ENCODE data around the gene PIK3C2B.
A peak's percentile ranks its signal among the peaks of the same experiment; 100 is the strongest.

Gene PIK3C2B

GRCh38 chr1:204456826-204457442 lies 37.7 kb downstream of the PIK3C2B start:
- DNase-seq = no peak

GRCh38 chr1:204455831-204456145 lies 38.8 kb downstream of the PIK3C2B start:
- no peak for DNase-seq

GRCh38 chr1:204455063-204455830 lies 39.4 kb downstream of the PIK3C2B start:
- DNase-seq = no peak

GRCh38 chr1:204454476-204454875 lies 40.1 kb downstream of the PIK3C2B start:
- no peak for DNase-seq

GRCh38 chr1:204453141-204453772 lies 41.3 kb downstream of the PIK3C2B start:
- DNase-seq = no peak

DNA sequence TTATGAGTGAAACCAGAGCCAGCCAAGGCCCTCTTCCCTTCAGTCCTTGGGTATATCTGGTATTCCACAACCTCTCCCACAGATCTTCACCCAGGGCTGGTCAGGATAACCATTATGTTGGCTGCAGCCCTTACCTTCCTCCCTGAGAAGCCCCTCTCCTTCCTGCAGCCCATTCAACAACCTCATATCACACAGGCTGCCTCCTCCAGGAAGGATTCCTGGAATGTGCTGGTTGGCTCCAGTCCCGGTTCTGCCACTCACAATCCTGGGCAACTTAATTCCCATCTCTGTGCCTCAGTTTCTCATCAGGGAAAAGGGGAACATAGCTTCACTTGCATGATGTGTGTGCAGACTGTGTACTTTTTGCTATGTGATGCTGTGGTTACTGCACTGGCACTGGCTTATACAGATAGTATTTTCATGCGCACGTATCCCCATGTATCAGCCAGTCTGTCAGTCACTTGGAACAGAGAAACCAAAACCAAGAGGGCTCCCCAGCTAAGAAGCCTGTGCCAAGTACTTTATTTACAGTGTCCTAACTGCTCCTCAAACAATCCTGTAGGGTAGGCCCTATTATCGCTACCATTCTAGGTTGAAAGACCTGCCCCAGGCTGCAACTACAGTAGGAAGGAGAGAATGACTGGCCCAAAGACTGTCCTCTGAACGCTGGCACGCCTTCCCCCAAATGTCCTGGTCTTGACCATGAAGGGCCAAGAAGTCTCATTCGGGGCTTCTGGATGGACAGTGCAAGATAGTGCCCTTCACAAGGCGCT lies 43.1 kb downstream of the PIK3C2B start:
- no peak for DNase-seq

- no peak for DNase-seq
These were observed 43.9 kb downstream of the PIK3C2B start for GRCh38 chr1:204450461-204451257.

DNA sequence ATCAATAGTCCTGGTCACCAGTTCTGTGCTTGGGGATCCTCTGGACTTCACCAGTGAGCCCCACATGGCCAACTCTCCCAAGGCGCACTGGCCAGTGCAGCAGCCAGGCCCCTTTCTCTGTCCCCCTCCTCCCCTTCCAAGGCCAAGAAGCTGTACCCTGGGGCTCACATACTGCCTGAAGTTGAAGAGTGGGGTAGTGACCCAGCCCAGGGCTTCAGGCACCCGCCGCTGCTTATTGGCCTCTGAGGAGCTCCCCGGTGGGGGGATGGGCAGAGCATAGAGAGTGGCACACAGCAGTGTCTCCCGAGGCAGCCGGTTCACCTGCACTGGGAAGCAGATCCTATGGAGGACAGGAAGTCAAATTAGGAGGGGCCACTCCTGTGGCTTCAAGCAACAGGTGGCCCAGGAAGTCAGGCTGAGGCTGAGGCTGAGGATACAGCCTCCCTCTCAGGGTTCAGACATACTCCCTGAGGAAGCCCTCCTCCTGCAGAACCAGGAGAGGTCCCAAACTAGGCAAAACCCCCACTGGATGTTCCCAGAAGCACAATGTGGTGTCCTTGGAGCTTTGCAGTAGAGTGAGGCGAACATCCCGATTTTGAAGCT lies 44.8 kb downstream of the PIK3C2B start:
- DNase-seq = no peak

- no peak for DNase-seq
These were observed 45.5 kb downstream of the PIK3C2B start for GRCh38 chr1:204448991-204449677.

DNA sequence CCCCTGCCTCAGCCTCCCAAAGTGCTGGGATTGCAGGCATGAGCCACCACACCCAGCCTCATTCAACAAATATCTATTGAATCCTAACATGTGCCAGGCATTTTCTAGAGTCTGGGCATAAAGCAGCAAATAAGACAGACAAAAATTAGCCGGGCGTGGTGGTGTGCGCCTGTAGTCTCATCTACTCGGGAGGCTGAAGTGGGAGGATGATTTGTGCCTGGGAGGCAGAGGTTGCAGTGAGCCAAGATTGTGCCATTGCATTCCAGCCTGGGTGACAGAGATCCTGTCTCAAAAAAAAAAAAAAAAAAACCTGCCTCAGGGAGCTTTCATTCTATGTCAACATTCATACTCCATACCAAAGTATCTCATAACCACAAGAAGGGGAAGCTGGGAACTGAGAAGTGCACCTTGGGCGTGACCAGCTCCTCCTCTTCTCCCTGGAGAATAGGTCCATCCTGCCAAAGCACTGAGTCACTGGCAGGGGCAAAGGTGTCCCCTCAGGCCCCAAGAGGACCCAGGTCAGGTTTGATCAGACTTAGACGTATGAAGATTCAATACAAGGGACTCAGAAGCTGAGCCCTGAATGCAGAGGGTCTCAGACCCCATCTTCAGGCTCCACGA lies 46.2 kb downstream of the PIK3C2B start:
- no peak for DNase-seq

GRCh38 chr1:204447736-204448135 lies 46.9 kb downstream of the PIK3C2B start:
- DNase-seq = no peak

DNA sequence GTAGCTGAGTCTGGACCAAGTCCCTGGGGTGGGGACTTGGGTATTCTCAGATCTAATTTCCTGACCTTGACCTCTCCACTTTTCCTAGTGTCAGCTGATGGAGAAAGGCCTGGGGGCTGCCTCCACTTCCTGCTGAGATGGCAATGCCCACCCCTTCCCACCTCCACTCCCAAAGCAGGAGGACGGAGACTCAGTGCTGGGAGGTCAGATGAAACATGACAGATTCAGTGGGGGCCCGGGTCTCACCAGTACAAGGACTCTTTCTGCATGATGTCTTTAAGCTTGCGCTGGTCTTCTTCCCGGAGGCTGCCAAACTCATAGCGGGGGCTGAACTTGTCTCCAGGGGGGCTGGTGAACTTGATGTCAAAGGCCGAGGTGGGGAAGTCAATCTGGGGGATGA lies 47.4 kb downstream of the PIK3C2B start:
- DNase-seq = no peak

GRCh38 chr1:204446413-204447111 lies 48.0 kb downstream of the PIK3C2B start:
- peak; percentile 98 for DNase-seq

GRCh38 chr1:204445860-204446412 lies 48.7 kb downstream of the PIK3C2B start:
- DNase-seq = peak; percentile 56
